ENCODE results near the gene PHB1.

Gene PHB1

DNA sequence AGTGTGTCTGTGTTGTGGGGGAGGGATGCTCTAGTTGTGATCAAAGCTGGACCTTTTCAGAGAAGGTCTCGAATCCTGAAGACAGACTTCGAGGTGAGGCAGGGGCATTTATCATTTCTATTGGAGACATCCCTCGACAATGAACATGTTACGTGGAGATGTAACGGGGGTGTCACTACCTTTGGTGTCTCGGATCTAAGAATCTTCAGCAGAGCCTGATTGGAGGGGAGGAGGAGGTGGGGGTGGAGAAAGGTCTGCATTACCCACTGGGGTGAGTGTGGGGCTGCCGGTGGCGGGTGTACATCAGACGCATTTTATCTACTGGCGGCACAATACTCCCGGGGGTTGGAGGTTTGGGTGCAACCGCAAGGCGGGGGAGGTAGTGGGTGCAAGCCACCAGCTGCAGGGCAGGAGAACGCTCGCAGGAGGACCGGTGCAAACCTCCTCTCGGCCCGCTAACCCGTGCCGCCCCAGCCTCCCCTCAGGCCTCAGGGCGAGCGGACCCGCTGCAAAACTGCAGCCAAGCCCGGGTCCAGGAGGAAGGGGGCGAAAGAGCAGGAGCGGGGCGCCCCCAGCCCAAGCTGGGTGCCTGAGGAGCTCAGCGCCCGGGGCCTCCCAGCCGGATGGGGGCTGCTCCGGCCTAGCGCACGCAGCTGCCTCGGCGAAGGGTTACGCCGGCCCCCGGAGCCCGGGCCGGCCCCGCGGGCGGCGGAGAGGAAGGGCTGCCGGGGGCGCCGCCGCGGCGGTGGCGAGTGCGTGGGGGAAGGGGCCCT, 53.4 kb downstream of the PHB1 start (continued):
- TF ChIP-seq, protein P1, sequence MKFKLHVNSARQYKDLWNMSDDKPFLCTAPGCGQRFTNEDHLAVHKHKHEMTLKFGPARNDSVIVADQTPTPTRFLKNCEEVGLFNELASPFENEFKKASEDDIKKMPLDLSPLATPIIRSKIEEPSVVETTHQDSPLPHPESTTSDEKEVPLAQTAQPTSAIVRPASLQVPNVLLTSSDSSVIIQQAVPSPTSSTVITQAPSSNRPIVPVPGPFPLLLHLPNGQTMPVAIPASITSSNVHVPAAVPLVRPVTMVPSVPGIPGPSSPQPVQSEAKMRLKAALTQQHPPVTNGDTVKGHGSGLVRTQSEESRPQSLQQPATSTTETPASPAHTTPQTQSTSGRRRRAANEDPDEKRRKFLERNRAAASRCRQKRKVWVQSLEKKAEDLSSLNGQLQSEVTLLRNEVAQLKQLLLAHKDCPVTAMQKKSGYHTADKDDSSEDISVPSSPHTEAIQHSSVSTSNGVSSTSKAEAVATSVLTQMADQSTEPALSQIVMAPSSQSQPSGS (tag by site-specific recombination; IDR thresholded peaks at IDR 0.05; ENCODE audit: low read depth), result no peak
- TF ChIP-seq MYNN (tag by site-specific recombination; IDR thresholded peaks at IDR 0.05; ENCODE audit: borderline replicate concordance), result no peak
- TF ChIP-seq ZNF830 (tag by site-specific recombination; IDR thresholded peaks at IDR 0.05; ENCODE audit: low read depth), result no peak
- no peak for TF ChIP-seq ZNF768 (tag by site-specific recombination; IDR thresholded peaks at IDR 0.05)
- TF ChIP-seq ZNF169 (tag by site-specific recombination; IDR thresholded peaks at IDR 0.05), result no peak
- TF ChIP-seq FEZF1 (tag by site-specific recombination; IDR thresholded peaks at IDR 0.05), result no peak
- no peak for TF ChIP-seq ZNF155 (tag by site-specific recombination; IDR thresholded peaks at IDR 0.05)
- no peak for TF ChIP-seq ZNF157 (tag by site-specific recombination; IDR thresholded peaks at IDR 0.05)
- no peak; the same call in 1 of the 2 replicates for TF ChIP-seq KLF10 (tag by site-specific recombination; IDR thresholded peaks at IDR 0.05)
- TF ChIP-seq ZNF146 (tag by site-specific recombination; IDR thresholded peaks at IDR 0.05), result no peak
- TF ChIP-seq ZNF404 (tag by site-specific recombination; IDR thresholded peaks at IDR 0.05), result no peak
- TF ChIP-seq ZNF423 (tag by site-specific recombination; IDR thresholded peaks at IDR 0.05), result peak; percentile 66
- TF ChIP-seq MEIS1 (CRISPR knock-in tag; IDR thresholded peaks at IDR 0.05; ENCODE audit: borderline replicate concordance), result no peak
- no peak for TF ChIP-seq ZNF585B (tag by site-specific recombination; IDR thresholded peaks at IDR 0.05)
- TF ChIP-seq, protein P2, sequence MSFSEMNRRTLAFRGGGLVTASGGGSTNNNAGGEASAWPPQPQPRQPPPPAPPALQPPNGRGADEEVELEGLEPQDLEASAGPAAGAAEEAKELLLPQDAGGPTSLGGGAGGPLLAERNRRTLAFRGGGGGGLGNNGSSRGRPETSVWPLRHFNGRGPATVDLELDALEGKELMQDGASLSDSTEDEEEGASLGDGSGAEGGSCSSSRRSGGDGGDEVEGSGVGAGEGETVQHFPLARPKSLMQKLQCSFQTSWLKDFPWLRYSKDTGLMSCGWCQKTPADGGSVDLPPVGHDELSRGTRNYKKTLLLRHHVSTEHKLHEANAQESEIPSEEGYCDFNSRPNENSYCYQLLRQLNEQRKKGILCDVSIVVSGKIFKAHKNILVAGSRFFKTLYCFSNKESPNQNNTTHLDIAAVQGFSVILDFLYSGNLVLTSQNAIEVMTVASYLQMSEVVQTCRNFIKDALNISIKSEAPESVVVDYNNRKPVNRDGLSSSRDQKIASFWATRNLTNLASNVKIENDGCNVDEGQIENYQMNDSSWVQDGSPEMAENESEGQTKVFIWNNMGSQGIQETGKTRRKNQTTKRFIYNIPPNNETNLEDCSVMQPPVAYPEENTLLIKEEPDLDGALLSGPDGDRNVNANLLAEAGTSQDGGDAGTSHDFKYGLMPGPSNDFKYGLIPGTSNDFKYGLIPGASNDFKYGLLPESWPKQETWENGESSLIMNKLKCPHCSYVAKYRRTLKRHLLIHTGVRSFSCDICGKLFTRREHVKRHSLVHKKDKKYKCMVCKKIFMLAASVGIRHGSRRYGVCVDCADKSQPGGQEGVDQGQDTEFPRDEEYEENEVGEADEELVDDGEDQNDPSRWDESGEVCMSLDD (tag by site-specific recombination; IDR thresholded peaks at IDR 0.05), result peak; percentile 79
- TF ChIP-seq ZNF660 (tag by site-specific recombination; IDR thresholded peaks at IDR 0.05), result no peak
- TF ChIP-seq, protein P3, sequence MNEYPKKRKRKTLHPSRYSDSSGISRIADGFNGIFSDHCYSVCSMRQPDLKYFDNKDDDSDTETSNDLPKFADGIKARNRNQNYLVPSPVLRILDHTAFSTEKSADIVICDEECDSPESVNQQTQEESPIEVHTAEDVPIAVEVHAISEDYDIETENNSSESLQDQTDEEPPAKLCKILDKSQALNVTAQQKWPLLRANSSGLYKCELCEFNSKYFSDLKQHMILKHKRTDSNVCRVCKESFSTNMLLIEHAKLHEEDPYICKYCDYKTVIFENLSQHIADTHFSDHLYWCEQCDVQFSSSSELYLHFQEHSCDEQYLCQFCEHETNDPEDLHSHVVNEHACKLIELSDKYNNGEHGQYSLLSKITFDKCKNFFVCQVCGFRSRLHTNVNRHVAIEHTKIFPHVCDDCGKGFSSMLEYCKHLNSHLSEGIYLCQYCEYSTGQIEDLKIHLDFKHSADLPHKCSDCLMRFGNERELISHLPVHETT (tag by site-specific recombination; IDR thresholded peaks at IDR 0.05), result no peak
- no peak for TF ChIP-seq ZNF792 (tag by site-specific recombination; IDR thresholded peaks at IDR 0.05)
- TF ChIP-seq ZNF558 (tag by site-specific recombination; IDR thresholded peaks at IDR 0.05), result no peak
- TF ChIP-seq YY2 (tag by site-specific recombination; IDR thresholded peaks at IDR 0.05), result no peak
- TF ChIP-seq ZBTB17 (tag by site-specific recombination; IDR thresholded peaks at IDR 0.05), result peak; percentile 66
- no peak for TF ChIP-seq ZNF747 (tag by site-specific recombination; IDR thresholded peaks at IDR 0.05)
- TF ChIP-seq, protein P4, sequence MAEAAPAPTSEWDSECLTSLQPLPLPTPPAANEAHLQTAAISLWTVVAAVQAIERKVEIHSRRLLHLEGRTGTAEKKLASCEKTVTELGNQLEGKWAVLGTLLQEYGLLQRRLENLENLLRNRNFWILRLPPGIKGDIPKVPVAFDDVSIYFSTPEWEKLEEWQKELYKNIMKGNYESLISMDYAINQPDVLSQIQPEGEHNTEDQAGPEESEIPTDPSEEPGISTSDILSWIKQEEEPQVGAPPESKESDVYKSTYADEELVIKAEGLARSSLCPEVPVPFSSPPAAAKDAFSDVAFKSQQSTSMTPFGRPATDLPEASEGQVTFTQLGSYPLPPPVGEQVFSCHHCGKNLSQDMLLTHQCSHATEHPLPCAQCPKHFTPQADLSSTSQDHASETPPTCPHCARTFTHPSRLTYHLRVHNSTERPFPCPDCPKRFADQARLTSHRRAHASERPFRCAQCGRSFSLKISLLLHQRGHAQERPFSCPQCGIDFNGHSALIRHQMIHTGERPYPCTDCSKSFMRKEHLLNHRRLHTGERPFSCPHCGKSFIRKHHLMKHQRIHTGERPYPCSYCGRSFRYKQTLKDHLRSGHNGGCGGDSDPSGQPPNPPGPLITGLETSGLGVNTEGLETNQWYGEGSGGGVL (tag by site-specific recombination; IDR thresholded peaks at IDR 0.05), result peak; percentile 89
- peak; percentile 52; the same call in 1 of the 2 replicates for TF ChIP-seq ZXDB (tag by site-specific recombination; IDR thresholded peaks at IDR 0.05)
- TF ChIP-seq GLI2 (tag by site-specific recombination; IDR thresholded peaks at IDR 0.05; ENCODE audit: borderline replicate concordance, low read depth), result no peak
- peak; percentile 92 for TF ChIP-seq EGR2 (tag by site-specific recombination; IDR thresholded peaks at IDR 0.05; ENCODE audit: low read depth)
- peak; percentile 40; the same call in 1 of the 2 replicates for TF ChIP-seq SP7 (tag by site-specific recombination; IDR thresholded peaks at IDR 0.05)
- TF ChIP-seq KLF1 (tag by site-specific recombination; IDR thresholded peaks at IDR 0.05), result peak; percentile 25
- 0 out of 2 replicates have a peak, but pooled peaks have one; percentile 18 for TF ChIP-seq ZBTB48 (tag by site-specific recombination; IDR thresholded peaks at IDR 0.05)
- TF ChIP-seq, protein P5, sequence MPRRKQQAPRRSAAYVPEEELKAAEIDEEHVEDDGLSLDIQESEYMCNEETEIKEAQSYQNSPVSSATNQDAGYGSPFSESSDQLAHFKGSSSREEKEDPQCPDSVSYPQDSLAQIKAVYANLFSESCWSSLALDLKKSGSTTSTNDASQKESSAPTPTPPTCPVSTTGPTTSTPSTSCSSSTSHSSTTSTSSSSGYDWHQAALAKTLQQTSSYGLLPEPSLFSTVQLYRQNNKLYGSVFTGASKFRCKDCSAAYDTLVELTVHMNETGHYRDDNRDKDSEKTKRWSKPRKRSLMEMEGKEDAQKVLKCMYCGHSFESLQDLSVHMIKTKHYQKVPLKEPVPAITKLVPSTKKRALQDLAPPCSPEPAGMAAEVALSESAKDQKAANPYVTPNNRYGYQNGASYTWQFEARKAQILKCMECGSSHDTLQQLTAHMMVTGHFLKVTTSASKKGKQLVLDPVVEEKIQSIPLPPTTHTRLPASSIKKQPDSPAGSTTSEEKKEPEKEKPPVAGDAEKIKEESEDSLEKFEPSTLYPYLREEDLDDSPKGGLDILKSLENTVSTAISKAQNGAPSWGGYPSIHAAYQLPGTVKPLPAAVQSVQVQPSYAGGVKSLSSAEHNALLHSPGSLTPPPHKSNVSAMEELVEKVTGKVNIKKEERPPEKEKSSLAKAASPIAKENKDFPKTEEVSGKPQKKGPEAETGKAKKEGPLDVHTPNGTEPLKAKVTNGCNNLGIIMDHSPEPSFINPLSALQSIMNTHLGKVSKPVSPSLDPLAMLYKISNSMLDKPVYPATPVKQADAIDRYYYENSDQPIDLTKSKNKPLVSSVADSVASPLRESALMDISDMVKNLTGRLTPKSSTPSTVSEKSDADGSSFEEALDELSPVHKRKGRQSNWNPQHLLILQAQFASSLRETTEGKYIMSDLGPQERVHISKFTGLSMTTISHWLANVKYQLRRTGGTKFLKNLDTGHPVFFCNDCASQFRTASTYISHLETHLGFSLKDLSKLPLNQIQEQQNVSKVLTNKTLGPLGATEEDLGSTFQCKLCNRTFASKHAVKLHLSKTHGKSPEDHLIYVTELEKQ (tag by site-specific recombination; IDR thresholded peaks at IDR 0.05; ENCODE audit: borderline replicate concordance), result no peak
